Measurements from ENCODE around the gene SLC38A8. TPM values are rescaled to one million over a fixed set of nuclear protein-coding genes. Genes with fewer than 3 reads are reported as not detected.

SLC38A8 gene
- total RNA-seq, 1 experiment from 2014 or later: 0.35 TPM

GRCh38 chr16:84085773-84086172 is 43.2 kb upstream of the SLC38A8 start:
- Histone ChIP-seq H4K91ac (ENCODE audit: insufficient read length, low read depth, low read length) (no peak overlapping the region), H3K27ac (ENCODE audit: insufficient read length, low read depth, low read length) (no peak overlapping the region), H3K9me3 (ENCODE audit: control insufficient read depth, low read depth, low read length) (no peaks in the 10 kb centered on the region), H2BK5ac (ENCODE audit: insufficient read length, low read length) (no peak overlapping the region), H2AFZ (ENCODE audit: low read length) (no peak overlapping the region), H3K18ac (ENCODE audit: insufficient read length, low read depth, low read length) (no peak overlapping the region), H2BK120ac (ENCODE audit: low read depth, low read length, poor library complexity, severe bottlenecking) (no peak overlapping the region), H4K8ac (replicated peaks; ENCODE audit: insufficient read length, low read depth, low read length) (no peak overlapping the region), H4K5ac (ENCODE audit: insufficient read length, low read depth, low read length) (no peak overlapping the region), H3K4me1 (ENCODE audit: insufficient read depth, low read length) (no peaks in the 10 kb centered on the region), H3K79me2 (ENCODE audit: insufficient read depth, low read length) (no peaks in the 10 kb centered on the region), H3K14ac (ENCODE audit: insufficient read depth, low read length) (no peak overlapping the region), H3K9ac (ENCODE audit: extremely low read depth, insufficient read length, low read length) (no peak overlapping the region), H4K20me1 (ENCODE audit: control insufficient read depth, insufficient read depth, insufficient read length) (no peaks in the 10 kb centered on the region), H3K27me3 (ENCODE audit: insufficient read depth, low read length) (no peaks in the 10 kb centered on the region), H2BK20ac (ENCODE audit: low read depth, low read length, poor library complexity, severe bottlenecking) (no peak overlapping the region), H2AK5ac (ENCODE audit: insufficient read length, low read length) (no peak overlapping the region), H3K23ac (ENCODE audit: insufficient read length, low read depth, low read length) (no peak overlapping the region), H3K4me2 (ENCODE audit: insufficient read depth, insufficient read length, low read length) (no peak overlapping the region), H3K79me1 (ENCODE audit: insufficient read depth, low read depth, low read length, poor library complexity, severe bottlenecking) (no peaks in the 10 kb centered on the region), H3K4ac (ENCODE audit: low read depth, low read length) (no peak overlapping the region), H2BK15ac (ENCODE audit: low read depth, low read length) (no peak overlapping the region), H3K56ac (ENCODE audit: insufficient read length, low read depth, low read length) (no peak overlapping the region), H3T11ph (ENCODE audit: low read length) (no peak overlapping the region), H2BK12ac (ENCODE audit: insufficient read length, low read depth, low read length) (no peak overlapping the region), H3K23me2 (ENCODE audit: insufficient read length, low read depth, low read length, poor library complexity, severe bottlenecking) (no peaks in the 10 kb centered on the region)
- no peak for DNase-seq
- H3K36me3 Mint-ChIP-seq (ENCODE audit: insufficient read depth in 1 of 3, low read depth in 3 of 3): peaks cover 6 to 79% (median 55%) of the 10 kb centered on the region in 3 experiments; a peak in 6 of 7 replicates
- H3K4me3 Mint-ChIP-seq: no peak overlapping the region
- H3K4me1 Mint-ChIP-seq: no peaks in the 10 kb centered on the region
- no peak for TF ChIP-seq CTCF (conservative IDR thresholded peaks at IDR 0.05)
- H3K27ac Mint-ChIP-seq: no peak overlapping the region
- H3K9me3 Mint-ChIP-seq: no peaks in the 10 kb centered on the region
- H3K27me3 Mint-ChIP-seq (ENCODE audit: low read depth): no peaks in the 10 kb centered on the region
- no CpG with 5 or more reads among the region's 6 CpGs for WGBS (ENCODE audit: extremely low coverage, insufficient read length, low lambda C conversion rate)
